Heart left ventricle (tissue), 16 donors: ENCODE data around the gene KIF2B. TPM values are rescaled to one million over a fixed set of nuclear protein-coding genes. Genes with fewer than 3 reads are reported as not detected.
A peak's percentile ranks its signal among the peaks of the same experiment; 100 is the strongest.

Experiments used
- ATAC-seq, 4 donors: fragments of 200-7000 bp; cut with Tn5 transposase; one replicate each; pipeline ENCODE4 v1.9.1; 2020 to 2022; ENCODE audit warnings: moderate library complexity in 4 of 4, mild to moderate bottlenecking in 3 of 4, moderate number of reproducible peaks in 1 of 4
- DNase-seq, 5 donors: peaks; one replicate each; pipeline ENCODE4 v3.0.0-alpha.2; 2020
- H3K27ac ChIP-seq, 12 donors: fragments of 200-600 bp; sonication (generic) in 4 of 12; one replicate each; pipeline versions ENCODE4 v1.5.0 to v1.8.0; 2016 to 2022; ENCODE audit warnings: mild to moderate bottlenecking in 2 of 12
- H3K27me3 ChIP-seq, 9 donors: fragments of 200-600 bp; sonication (generic) in 2 of 9; one replicate each; pipeline versions ENCODE4 v1.5.1 to v1.8.0; 2016 to 2022; ENCODE audit warnings: mild to moderate bottlenecking in 3 of 9
- H3K36me3 ChIP-seq, 9 donors: fragments of 200-600 bp; sonication (generic) in 2 of 9; one replicate each; pipeline versions ENCODE4 v1.5.0 to v1.8.0; 2018 to 2022; ENCODE audit warnings: mild to moderate bottlenecking in 2 of 9
- H3K4me1 ChIP-seq, 12 donors: fragments of 200-600 bp; sonication (generic) in 4 of 12; one replicate each; pipeline versions ENCODE4 v1.5.0 to v1.8.0; 2016 to 2022; ENCODE audit warnings: mild to moderate bottlenecking in 3 of 12
- H3K4me3 ChIP-seq, 12 donors: fragments of 200-600 bp; sonication (generic) in 4 of 12; one replicate each; pipeline versions ENCODE4 v1.5.0 to v1.8.0; 2017 to 2022; ENCODE audit warnings: mild to moderate bottlenecking in 9 of 12, moderate library complexity in 4 of 12
- H3K9me3 ChIP-seq, 12 donors: fragments of 200-600 bp; sonication (generic) in 4 of 12; one replicate each; pipeline versions ENCODE4 v1.5.0 to v1.8.0; 2016 to 2022; ENCODE audit warnings: mild to moderate bottlenecking in 1 of 12
- POLR2A ChIP-seq, 2 donors: fragments of 450-650 bp; IDR thresholded peaks; one replicate each; pipeline ENCODE4 v1.6.1; 2017; ENCODE audit warnings: antibody characterized with exemption in 2 of 2, mild to moderate bottlenecking in 2 of 2, moderate library complexity in 2 of 2
- WGBS, 4 donors: extraction: QIAGEN DNeasy Blood & Tissue Kit in 2 of 4; methylation state at CpG; one replicate each; pipeline versions ENCODE4 v1.1.5 to v1.1.7; 2013 to 2018; 5-methylcytosine and 5-hydroxymethylcytosine counted together
- intact Hi-C, 10 donors: fragments of 100-400 bp; cut with DNase I; formaldehyde crosslinking; loops; one replicate each; pipeline versions ENCODE4 v1.11.1 to v1.14.2; 2022
- long read RNA-seq, 3 donors: library from polyadenylated mRNA; unstranded; transcript quantifications; one replicate each; pipeline ENCODE4 v2.0.0, GENCODE V29; 2020 to 2021
- polyA plus RNA-seq, 2 donors: library from polyadenylated mRNA; stranded (reverse); fragments of 200-250 nt; gene quantifications; one replicate each; pipeline ENCODE4 v1.2.3, GENCODE V29; 2013
- total RNA-seq, 9 donors: library from RNA; depleted of rRNA in 2 of 9; stranded (reverse); fragments of >200 nt in 2 of 9; fragmentation: NEBNext Ultra II Directional in 3 of 9; extraction: Animal tissue kit (Norgen Biotek cat#: 25700) in 3 of 9; gene quantifications; one replicate each; pipeline versions ENCODE4 v1.1.0 to v1.2.4, GENCODE V29; 2016 to 2023
- TF ChIP-seq, protein P1 (sequence below), 12 donors: fragments of 200-600 bp; sonication (generic) in 4 of 12; IDR thresholded peaks; one replicate each; pipeline versions ENCODE4 v1.5.0 to v1.8.0; 2018 to 2022; ENCODE audit warnings: antibody characterized with exemption in 12 of 12, mild to moderate bottlenecking in 5 of 12
- donor health status: ischemic (EF 13 %, LVEDD 7.1; RV severe dilation, severe dysfunction).
- donor health status: healthy with polysubstance abuse.
- donor health status: DM: no; HTN: yes; CAD: no.
- donor health status: DM: no; HTN: no; CAD: no.
- donor health status: ischemic (EF 25% LVEDD 6.9; RV normal size, moderate dysfunction).
- donor health status: ischemic (EF 25% LVEDD 5.7; RV mildly dilated, moderate dysfunction).
- donor health status: healthy.
- donor health status: DM: yes; HTN: yes; CAD: no.
- donor health status: ischemic (EF 35%, LVEDD 5.7; RV mildly dilated, moderate dysfunction).
- donor health status: nonischemic (EF 11% LVEDD 7.7; RV severe dilation, severe dysfunction).
- donor health status: DM: yes; HTN: yes; CAD: no.
- donor health status: PGD.
- donor health status: ischemic (EF 29% LVEDD 5.4; RV normal size, mild dysfunction).
- donor health status: nonischemic (EF 23%, LVEDD 6.1; RV moderate dilation, normal function).

Gene KIF2B, protein sequence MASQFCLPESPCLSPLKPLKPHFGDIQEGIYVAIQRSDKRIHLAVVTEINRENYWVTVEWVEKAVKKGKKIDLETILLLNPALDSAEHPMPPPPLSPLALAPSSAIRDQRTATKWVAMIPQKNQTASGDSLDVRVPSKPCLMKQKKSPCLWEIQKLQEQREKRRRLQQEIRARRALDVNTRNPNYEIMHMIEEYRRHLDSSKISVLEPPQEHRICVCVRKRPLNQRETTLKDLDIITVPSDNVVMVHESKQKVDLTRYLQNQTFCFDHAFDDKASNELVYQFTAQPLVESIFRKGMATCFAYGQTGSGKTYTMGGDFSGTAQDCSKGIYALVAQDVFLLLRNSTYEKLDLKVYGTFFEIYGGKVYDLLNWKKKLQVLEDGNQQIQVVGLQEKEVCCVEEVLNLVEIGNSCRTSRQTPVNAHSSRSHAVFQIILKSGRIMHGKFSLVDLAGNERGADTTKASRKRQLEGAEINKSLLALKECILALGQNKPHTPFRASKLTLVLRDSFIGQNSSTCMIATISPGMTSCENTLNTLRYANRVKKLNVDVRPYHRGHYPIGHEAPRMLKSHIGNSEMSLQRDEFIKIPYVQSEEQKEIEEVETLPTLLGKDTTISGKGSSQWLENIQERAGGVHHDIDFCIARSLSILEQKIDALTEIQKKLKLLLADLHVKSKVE
- not detected for total RNA-seq
- polyA plus RNA-seq = not detected
- long read RNA-seq, donor 1 = 0 reads
- long read RNA-seq, donor 2 = 0 reads
- long read RNA-seq, donor 3 = 0 reads

DNA sequence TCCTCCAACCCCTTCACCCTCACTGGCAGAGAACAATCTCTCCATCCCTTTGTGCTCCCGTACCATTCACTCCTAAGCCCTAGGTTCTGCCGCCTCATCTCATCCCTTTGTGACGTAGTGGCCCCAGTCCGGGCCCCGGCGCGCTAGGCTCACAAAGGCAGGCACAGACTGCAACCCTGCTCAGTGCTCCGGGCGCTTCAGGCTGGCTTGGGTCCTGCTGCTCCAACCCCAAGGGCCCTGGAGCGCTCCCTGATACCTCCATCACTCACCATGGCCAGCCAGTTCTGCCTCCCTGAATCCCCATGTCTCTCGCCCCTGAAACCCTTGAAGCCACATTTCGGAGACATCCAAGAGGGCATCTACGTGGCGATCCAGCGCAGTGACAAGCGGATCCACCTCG lies at the start of gene KIF2B:
Gene KIF2B, plus strand, starts transcription at position 164 of the 400 bp plus-strand sequence. Its CDS starts 107 bp downstream, at position 271.
- intact Hi-C loops = no loop called here
- Histone ChIP-seq H3K9me3 (peaks cover 0 to 2% (median 0%) of the 10 kb centered on the region in 12 donors), H3K4me1 (no peaks in the 10 kb centered on the region), H3K27me3 (no peaks in the 10 kb centered on the region), H3K36me3 (no peaks in the 10 kb centered on the region), H3K4me3 (no peak within 1 kb of the TSS), H3K27ac (no peak within 1 kb of the TSS)
- ATAC-seq (no peak), DNase-seq (no peak)
- TF ChIP-seq, protein P1, sequence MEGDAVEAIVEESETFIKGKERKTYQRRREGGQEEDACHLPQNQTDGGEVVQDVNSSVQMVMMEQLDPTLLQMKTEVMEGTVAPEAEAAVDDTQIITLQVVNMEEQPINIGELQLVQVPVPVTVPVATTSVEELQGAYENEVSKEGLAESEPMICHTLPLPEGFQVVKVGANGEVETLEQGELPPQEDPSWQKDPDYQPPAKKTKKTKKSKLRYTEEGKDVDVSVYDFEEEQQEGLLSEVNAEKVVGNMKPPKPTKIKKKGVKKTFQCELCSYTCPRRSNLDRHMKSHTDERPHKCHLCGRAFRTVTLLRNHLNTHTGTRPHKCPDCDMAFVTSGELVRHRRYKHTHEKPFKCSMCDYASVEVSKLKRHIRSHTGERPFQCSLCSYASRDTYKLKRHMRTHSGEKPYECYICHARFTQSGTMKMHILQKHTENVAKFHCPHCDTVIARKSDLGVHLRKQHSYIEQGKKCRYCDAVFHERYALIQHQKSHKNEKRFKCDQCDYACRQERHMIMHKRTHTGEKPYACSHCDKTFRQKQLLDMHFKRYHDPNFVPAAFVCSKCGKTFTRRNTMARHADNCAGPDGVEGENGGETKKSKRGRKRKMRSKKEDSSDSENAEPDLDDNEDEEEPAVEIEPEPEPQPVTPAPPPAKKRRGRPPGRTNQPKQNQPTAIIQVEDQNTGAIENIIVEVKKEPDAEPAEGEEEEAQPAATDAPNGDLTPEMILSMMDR (IDR thresholded peaks at IDR 0.05) = no peak
- no peak for TF ChIP-seq POLR2A (IDR thresholded peaks at IDR 0.05)
- 86 to 88% (median 87%) methylated on average over 16 to 17 of the region's 17 CpGs for WGBS, 4 donors

DNA sequence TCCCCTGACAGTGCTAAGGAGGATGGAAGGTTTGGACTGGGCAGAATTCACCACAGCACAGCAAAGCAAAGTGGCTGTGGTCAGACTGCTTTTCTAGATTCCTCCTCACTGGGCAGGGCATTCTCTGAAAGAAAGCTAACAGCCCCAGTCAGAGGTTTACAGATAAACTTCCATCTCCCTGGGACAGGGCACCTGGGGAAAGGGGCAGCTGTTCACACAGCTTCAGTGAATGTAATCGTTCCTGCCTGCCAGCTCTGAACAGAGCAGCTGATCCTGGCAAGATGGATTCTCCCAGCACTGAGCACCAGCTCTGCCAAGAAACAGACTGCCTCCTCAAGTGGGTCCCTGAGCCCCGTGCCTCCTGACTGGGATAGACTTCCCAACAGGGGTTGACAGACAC lies 42.4 kb upstream of the KIF2B start:
- no peaks in the 10 kb centered on the region for H3K4me1 ChIP-seq
- DNase-seq (no peak), ATAC-seq (no peak)
- H3K27me3 ChIP-seq = no peaks in the 10 kb centered on the region
- TF ChIP-seq, protein P1 (IDR thresholded peaks at IDR 0.05) = no peak
- no peak for TF ChIP-seq POLR2A (IDR thresholded peaks at IDR 0.05)
- H3K27ac ChIP-seq = no peak overlapping the region
- H3K36me3 ChIP-seq = no peaks in the 10 kb centered on the region
- H3K9me3 ChIP-seq = peaks cover 0 to 3% (median 0%) of the 10 kb centered on the region in 12 donors
- H3K4me3 ChIP-seq = no peak overlapping the region
- 68 to 86% (median 80%) methylated on average over 1 to 2 of the region's 2 CpGs for WGBS, 4 donors
- intact Hi-C loops = no loop called here

DNA sequence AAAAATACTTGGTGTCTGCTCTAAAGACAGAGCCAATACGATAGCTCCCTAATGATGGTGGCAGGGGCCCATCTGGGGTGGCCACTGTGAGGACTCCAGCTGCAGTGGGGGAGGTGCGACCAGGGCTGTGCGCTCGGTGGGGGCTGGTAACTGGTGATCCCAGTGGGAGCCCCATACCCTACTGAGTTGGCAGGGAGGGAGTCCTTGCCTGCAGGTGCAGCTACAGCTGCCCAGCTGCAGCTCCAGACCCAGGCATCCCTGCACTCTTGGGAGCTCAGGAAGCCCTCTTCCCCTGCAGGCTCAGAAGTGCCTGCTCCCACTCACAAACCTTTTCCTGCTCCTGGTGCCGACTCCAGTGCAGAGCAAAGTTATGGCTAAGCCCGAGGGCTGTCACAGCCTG lies 31.2 kb upstream of the KIF2B start:
- Histone ChIP-seq H3K36me3 (no peaks in the 10 kb centered on the region), H3K4me1 (no peaks in the 10 kb centered on the region), H3K27ac (no peak overlapping the region), H3K9me3 (no peaks in the 10 kb centered on the region), H3K27me3 (no peaks in the 10 kb centered on the region), H3K4me3 (no peak overlapping the region)
- DNase-seq (no peak), ATAC-seq (no peak)
- WGBS, 4 donors = 79 to 93% (median 84%) methylated on average over 5 to 6 of the region's 6 CpGs
- TF ChIP-seq, protein P1 (IDR thresholded peaks at IDR 0.05) = no peak
- no peak for TF ChIP-seq POLR2A (IDR thresholded peaks at IDR 0.05)
- intact Hi-C loops = no loop called here

DNA sequence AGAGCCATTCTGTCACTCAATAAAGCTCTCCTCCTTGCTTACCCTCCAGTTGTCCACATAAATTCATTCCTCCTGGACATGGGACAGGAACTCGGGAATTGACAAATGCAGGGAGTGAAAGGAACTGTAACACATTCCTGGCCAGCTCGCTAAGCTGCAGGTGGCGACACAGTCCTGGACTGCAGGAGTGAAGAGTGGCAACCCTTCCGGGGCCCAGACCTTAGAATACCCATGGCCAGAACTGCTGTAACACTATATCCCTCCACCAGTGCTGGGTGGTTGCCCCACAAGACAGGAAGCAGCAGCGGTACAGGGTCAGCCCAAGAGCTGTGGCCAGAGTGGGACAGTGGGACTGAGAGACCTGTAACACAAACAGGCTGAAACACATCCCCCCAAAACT lies 30.3 kb upstream of the KIF2B start:
- Histone ChIP-seq H3K4me1 (no peaks in the 10 kb centered on the region), H3K36me3 (no peaks in the 10 kb centered on the region), H3K9me3 (no peaks in the 10 kb centered on the region), H3K27ac (no peak overlapping the region), H3K27me3 (no peaks in the 10 kb centered on the region), H3K4me3 (no peak overlapping the region)
- ATAC-seq (peak in 1 of 4 donors; percentile 18), DNase-seq (no peak)
- 69 to 86% (median 82%) methylated on average over 3 to 5 of the region's 5 CpGs for WGBS, 4 donors
- TF ChIP-seq, protein P1 (IDR thresholded peaks at IDR 0.05) = no peak
- no peak for TF ChIP-seq POLR2A (IDR thresholded peaks at IDR 0.05)
- intact Hi-C loops = no loop called here
